HG03103 (cell line): Measurements from ENCODE around the gene XK.
"Not testable (repeated sequence)": the region's sequence is repeated elsewhere in the genome, so short reads cannot be mapped to it uniquely, and the experiment has no call there.

Source experiments
- ATAC-seq: cut with Tn5 transposase; IDR thresholded peaks from one replicate; pipeline ENCODE4 v1.9.1; 2021; ENCODE audit warnings: low read depth; ENCODE audit not compliant: unreplicated experiment

XK gene

GRCh38 chrX:37752281-37752680, 66.7 kb downstream of the XK start:
- no peak for ATAC-seq

GRCh38 chrX:37752936-37753335, 67.3 kb downstream of the XK start:
- ATAC-seq = no peak

GRCh38 chrX:37753384-37753783, 67.8 kb downstream of the XK start:
- ATAC-seq = no peak

- peak; percentile 24 for ATAC-seq
Observed at GRCh38 chrX:37754516-37754915, 68.9 kb downstream of the XK start.

- peak; percentile 82 for ATAC-seq
Observed at GRCh38 chrX:37755025-37755424, 69.4 kb downstream of the XK start.

GRCh38 chrX:37757082-37757481, 71.5 kb downstream of the XK start:
- no peak for ATAC-seq

GRCh38 chrX:37759351-37759750, 73.8 kb downstream of the XK start:
- ATAC-seq = no peak

GRCh38 chrX:37759878-37760418, 74.4 kb downstream of the XK start:
- no peak for ATAC-seq

- ATAC-seq = no peak
Observed at GRCh38 chrX:37763400-37763799, 77.8 kb downstream of the XK start.

- no peak for ATAC-seq
Observed at GRCh38 chrX:37765507-37765906, 79.9 kb downstream of the XK start.

GRCh38 chrX:37767430-37767829, 81.8 kb downstream of the XK start:
- no peak for ATAC-seq

GRCh38 chrX:37768866-37769265, 83.3 kb downstream of the XK start:
- ATAC-seq = not testable (repeated sequence)

- peak; percentile 52 for ATAC-seq
Observed at GRCh38 chrX:37776283-37776986, 90.8 kb downstream of the XK start.

- ATAC-seq = peak; percentile 29
Observed at GRCh38 chrX:37776987-37777325, 91.4 kb downstream of the XK start.

- ATAC-seq = no peak
Observed at GRCh38 chrX:37779857-37780256, 94.3 kb downstream of the XK start, which contains the start of gene CYBB. CYBB (plus strand) TSS chrX:37780059; CDS start chrX:37780078, 19 bp downstream.

- no peak for ATAC-seq
Observed at GRCh38 chrX:37781081-37781480, 95.5 kb downstream of the XK start.
